Keratinocyte (primary cell): ENCODE results near the gene SULT1A1. TPM values are rescaled to one million over a fixed set of nuclear protein-coding genes. Genes with fewer than 3 reads are reported as not detected.

ENCODE experiments used
- DNase-seq: peaks from one replicate; pipeline ENCODE4 v3.0.0-alpha.2; 2011; ENCODE audit warnings: low read depth, missing footprints, low spot score
- FAIRE-seq: peaks from 2 replicates; lab custom pipeline; 2011; peaks lifted over from hg19 to GRCh38; lab: Jason Lieb, UNC
- H2AFZ ChIP-seq: 2 replicates; pipeline ENCODE4 v1.6.0; 2012; ENCODE audit warnings: low read length, control low read depth, inconsistent platforms; ENCODE audit not compliant: control insufficient read depth
- H3K27ac ChIP-seq: 2 replicates; pipeline ENCODE4 v1.5.1; 2011; ENCODE audit warnings: low read length; ENCODE audit not compliant: control insufficient read depth, insufficient read depth
- H3K27me3 ChIP-seq: 3 replicates; pipeline ENCODE4 v1.6.0; 2011; ENCODE audit warnings: low read length; ENCODE audit not compliant: control insufficient read depth, insufficient read depth; ENCODE audit errors: extremely low read depth
- H3K36me3 ChIP-seq, 2 experiments: 2 replicates in 1 of 2; 3 replicates in 1 of 2; pipeline ENCODE4 v1.5.1; 2011; ENCODE audit warnings: low read length in 2 of 2, mild to moderate bottlenecking in 1 of 2; ENCODE audit not compliant: control insufficient read depth in 2 of 2, insufficient read depth in 2 of 2; ENCODE audit errors: extremely low read depth in 1 of 2
- H3K4me1 ChIP-seq: 3 replicates; pipeline ENCODE4 v1.5.1; 2011; ENCODE audit warnings: low read length; ENCODE audit not compliant: control insufficient read depth, insufficient read depth; ENCODE audit errors: extremely low read depth
- H3K4me2 ChIP-seq: 3 replicates; pipeline ENCODE4 v1.6.0; 2011; ENCODE audit warnings: low read depth, low read length; ENCODE audit not compliant: control insufficient read depth, insufficient read depth; ENCODE audit errors: extremely low read depth
- H3K4me3 ChIP-seq, 3 experiments: fragments of 200-600 bp in 1 of 3; sonication (generic) in 1 of 3; 2 replicates in 2 of 3; 3 replicates in 1 of 3; pipeline ENCODE4 v1.5.1; 2011 to 2016; ENCODE audit warnings: low read length in 3 of 3, mild to moderate bottlenecking in 3 of 3, control low read depth in 2 of 3, inconsistent platforms in 1 of 3, low read depth in 1 of 3, mixed read lengths in 1 of 3, mixed run types in 1 of 3, moderate library complexity in 1 of 3; ENCODE audit not compliant: control insufficient read depth in 2 of 3, insufficient read depth in 2 of 3; ENCODE audit errors: extremely low read depth in 1 of 3
- H3K79me2 ChIP-seq: 2 replicates; pipeline ENCODE4 v1.6.0; 2012; ENCODE audit warnings: low read length; ENCODE audit not compliant: control insufficient read depth, insufficient read depth
- H3K9ac ChIP-seq: 3 replicates; pipeline ENCODE4 v1.6.0; 2011; ENCODE audit warnings: low read length; ENCODE audit not compliant: control insufficient read depth, insufficient read depth; ENCODE audit errors: extremely low read depth
- H3K9me1 ChIP-seq: 3 replicates; pipeline ENCODE4 v1.6.0; 2011; ENCODE audit warnings: low read length; ENCODE audit not compliant: control insufficient read depth, insufficient read depth; ENCODE audit errors: extremely low read depth
- H3K9me3 ChIP-seq: 2 replicates; pipeline ENCODE4 v1.5.1; 2012; ENCODE audit warnings: low read depth, low read length; ENCODE audit not compliant: control insufficient read depth
- H4K20me1 ChIP-seq: 3 replicates; pipeline ENCODE4 v1.6.0; 2011; ENCODE audit warnings: low read length; ENCODE audit not compliant: control insufficient read depth, insufficient read depth; ENCODE audit errors: extremely low read depth
- EZH2 ChIP-seq: IDR thresholded peaks from one replicate; pipeline ENCODE4 v1.6.1; 2012; ENCODE audit warnings: inconsistent platforms, mild to moderate bottlenecking, low read length, moderate library complexity
- dilution Hi-C: fragments of 300-500 bp; cut with MboI; formaldehyde crosslinking; loops from one replicate; pipeline ENCODE4 v1.7.0; 2020; ENCODE audit warnings: low sequenced_read_pairs; ENCODE audit not compliant: extremely low pct_ligation_motif_present
- polyA plus RNA-seq, 5 experiments: library from polyadenylated mRNA; depleted of rRNA in 3 of 5; stranded (reverse) in 3 of 5; stranded (forward) in 1 of 5; unstranded in 1 of 5; fragments of >200 nt; gene quantifications; 1 replicate in 1 of 5; 2 replicates in 3 of 5; 3 replicates in 1 of 5; pipeline versions ENCODE4 v1.2.1 to v1.2.3, GENCODE V29; 2011 to 2012; ENCODE audit warnings: missing spikeins in 2 of 5, low read depth in 1 of 5, low replicate concordance in 1 of 5
- TF ChIP-seq, protein P1 (sequence below), 3 experiments: IDR thresholded peaks in 1 of 3; conservative IDR thresholded peaks in 1 of 3; optimal IDR thresholded peaks in 1 of 3; 2 replicates in 2 of 3; 3 replicates in 1 of 3; pipeline versions ENCODE3 to v1.5.1; 2011; ENCODE audit warnings: low read length in 3 of 3, mild to moderate bottlenecking in 3 of 3, moderate library complexity in 2 of 3, control low read depth in 1 of 3, inconsistent platforms in 1 of 3; ENCODE audit not compliant: insufficient read depth in 2 of 3; ENCODE audit errors: extremely low read depth in 1 of 3

Gene SULT1A1
- polyA plus RNA-seq, 1 donor (not counting 4 experiments of a cell fraction or from before 2014, with no cell fraction given), result 1.6 TPM

DNA sequence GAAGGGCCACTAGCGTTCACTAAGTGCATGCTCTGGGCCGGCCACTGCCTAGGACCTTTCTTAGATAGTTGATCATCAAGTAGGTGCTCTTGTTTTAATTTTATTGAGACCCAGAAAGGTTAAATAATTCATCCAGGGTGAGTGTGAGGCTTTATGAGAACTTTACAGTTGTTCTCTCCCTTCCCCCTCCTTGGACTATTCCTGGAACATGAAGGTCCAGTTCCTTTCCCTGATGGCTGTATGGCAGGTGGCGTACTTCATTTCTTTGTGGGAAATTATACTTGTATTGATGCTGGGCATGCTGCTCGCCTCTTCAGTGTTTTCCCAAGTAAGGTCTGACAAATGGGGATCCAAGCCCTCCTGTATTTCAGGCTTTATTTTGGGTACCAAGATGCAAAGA, 47.6 kb downstream of the SULT1A1 start:
- no peak overlapping the region for H3K4me3 ChIP-seq
- H3K9me3 ChIP-seq, result peaks cover 1% of the 10 kb centered on the region
- no peak overlapping the region for H2AFZ ChIP-seq
- no peak for TF ChIP-seq EZH2
- DNase-seq (no peak), FAIRE-seq (no peak)
- H3K9me1 ChIP-seq, result no peaks in the 10 kb centered on the region
- H3K36me3 ChIP-seq, result peaks cover 0 to 5% of the 10 kb centered on the region in 2 experiments
- peaks cover 11% of the 10 kb centered on the region for H3K79me2 ChIP-seq
- no peaks in the 10 kb centered on the region for H3K27me3 ChIP-seq
- H3K4me1 ChIP-seq, result no peaks in the 10 kb centered on the region
- H4K20me1 ChIP-seq, result no peaks in the 10 kb centered on the region
- no peak overlapping the region for H3K4me2 ChIP-seq
- H3K27ac ChIP-seq, result no peak overlapping the region
- H3K9ac ChIP-seq, result no peak overlapping the region
- dilution Hi-C loops, result no loop called here

DNA sequence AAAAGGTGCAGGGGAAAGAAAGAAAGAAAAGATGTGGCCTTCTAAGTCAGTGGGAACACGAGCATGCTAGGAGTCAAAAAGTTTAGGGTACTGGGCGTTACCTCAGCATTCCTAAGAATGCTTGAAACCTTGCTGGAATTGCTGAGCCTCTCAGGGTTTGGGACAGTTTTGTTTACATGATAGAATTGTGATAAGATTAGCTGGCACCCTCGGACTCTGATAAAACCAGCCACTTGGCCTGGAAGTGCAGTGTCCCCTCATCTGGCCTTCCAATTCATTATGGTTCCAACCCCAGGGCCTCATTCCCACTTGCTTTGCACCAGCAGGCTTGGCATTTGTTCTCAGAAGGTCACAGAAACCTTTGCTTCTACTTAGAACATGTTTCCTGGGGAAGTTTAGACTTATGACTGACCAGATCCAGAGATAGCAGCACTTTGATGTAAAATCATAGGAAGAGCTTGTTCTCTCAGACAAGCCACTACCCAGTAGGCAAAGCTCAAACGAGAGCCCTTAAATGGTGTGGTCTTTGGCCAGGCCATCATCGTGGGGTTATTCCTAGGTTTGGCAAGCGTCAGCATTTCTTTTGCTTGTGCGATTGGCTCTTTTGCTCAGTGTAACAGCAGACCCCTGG, 48.2 kb downstream of the SULT1A1 start:
- no peaks in the 10 kb centered on the region for H4K20me1 ChIP-seq
- H3K9ac ChIP-seq, result no peak overlapping the region
- peaks cover 0 to 5% of the 10 kb centered on the region in 2 experiments for H3K36me3 ChIP-seq
- H3K9me1 ChIP-seq, result no peaks in the 10 kb centered on the region
- H3K4me3 ChIP-seq, result no peak overlapping the region
- no peak overlapping the region for H3K4me2 ChIP-seq
- no peak for FAIRE-seq
- H3K27me3 ChIP-seq, result no peaks in the 10 kb centered on the region
- no peaks in the 10 kb centered on the region for H3K9me3 ChIP-seq
- H3K79me2 ChIP-seq, result peaks cover 11% of the 10 kb centered on the region
- no peak overlapping the region for H2AFZ ChIP-seq
- no peak for DNase-seq
- H3K27ac ChIP-seq, result no peak overlapping the region
- dilution Hi-C loops, result no loop called here
- TF ChIP-seq EZH2, result no peak
- TF ChIP-seq, protein P1, sequence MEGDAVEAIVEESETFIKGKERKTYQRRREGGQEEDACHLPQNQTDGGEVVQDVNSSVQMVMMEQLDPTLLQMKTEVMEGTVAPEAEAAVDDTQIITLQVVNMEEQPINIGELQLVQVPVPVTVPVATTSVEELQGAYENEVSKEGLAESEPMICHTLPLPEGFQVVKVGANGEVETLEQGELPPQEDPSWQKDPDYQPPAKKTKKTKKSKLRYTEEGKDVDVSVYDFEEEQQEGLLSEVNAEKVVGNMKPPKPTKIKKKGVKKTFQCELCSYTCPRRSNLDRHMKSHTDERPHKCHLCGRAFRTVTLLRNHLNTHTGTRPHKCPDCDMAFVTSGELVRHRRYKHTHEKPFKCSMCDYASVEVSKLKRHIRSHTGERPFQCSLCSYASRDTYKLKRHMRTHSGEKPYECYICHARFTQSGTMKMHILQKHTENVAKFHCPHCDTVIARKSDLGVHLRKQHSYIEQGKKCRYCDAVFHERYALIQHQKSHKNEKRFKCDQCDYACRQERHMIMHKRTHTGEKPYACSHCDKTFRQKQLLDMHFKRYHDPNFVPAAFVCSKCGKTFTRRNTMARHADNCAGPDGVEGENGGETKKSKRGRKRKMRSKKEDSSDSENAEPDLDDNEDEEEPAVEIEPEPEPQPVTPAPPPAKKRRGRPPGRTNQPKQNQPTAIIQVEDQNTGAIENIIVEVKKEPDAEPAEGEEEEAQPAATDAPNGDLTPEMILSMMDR (optimal IDR thresholded peaks at IDR 0.05 in 1 of 3, IDR thresholded peaks at IDR 0.05 in 1 of 3, conservative IDR thresholded peaks at IDR 0.05 in 1 of 3; ENCODE audit: extremely low read depth in 1 of 3, insufficient read depth in 2 of 3, low read length in 3 of 3), result no peak
- no peaks in the 10 kb centered on the region for H3K4me1 ChIP-seq

DNA sequence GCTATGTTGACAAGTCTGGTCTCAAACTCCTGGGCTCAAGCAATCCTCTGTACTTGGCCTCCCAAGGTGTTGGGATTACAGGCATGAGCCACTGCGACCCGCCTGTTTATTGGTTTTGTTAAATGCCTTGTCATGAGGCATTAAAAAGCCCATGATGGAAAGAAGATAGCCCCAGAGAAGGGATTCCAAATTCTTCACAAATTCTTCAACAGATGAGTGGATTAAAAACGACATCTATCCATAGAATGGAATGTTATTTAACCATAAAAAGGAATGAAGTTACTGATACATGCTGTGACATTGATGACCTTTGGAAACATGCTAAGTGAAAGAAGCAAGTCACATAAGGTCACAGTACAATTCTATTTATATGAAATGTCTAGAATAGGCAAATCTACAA, 51.4 kb downstream of the SULT1A1 start:
- dilution Hi-C loops, result no loop called here
- Histone ChIP-seq H3K4me1 (no peaks in the 10 kb centered on the region), H3K9ac (no peak overlapping the region), H3K9me3 (no peaks in the 10 kb centered on the region), H4K20me1 (no peaks in the 10 kb centered on the region), H3K27ac (no peak overlapping the region), H3K4me3 (no peak overlapping the region), H2AFZ (no peak overlapping the region), H3K79me2 (peaks cover 12% of the 10 kb centered on the region), H3K27me3 (no peaks in the 10 kb centered on the region), H3K36me3 (peaks cover 0 to 3% of the 10 kb centered on the region in 2 experiments), H3K4me2 (no peak overlapping the region), H3K9me1 (no peaks in the 10 kb centered on the region)
- FAIRE-seq, result no peak
- DNase-seq, result no peak
- no peak for TF ChIP-seq EZH2
- TF ChIP-seq, protein P1 (optimal IDR thresholded peaks at IDR 0.05 in 1 of 3, IDR thresholded peaks at IDR 0.05 in 1 of 3, conservative IDR thresholded peaks at IDR 0.05 in 1 of 3; ENCODE audit: extremely low read depth in 1 of 3, insufficient read depth in 2 of 3, low read length in 3 of 3), result no peak
